HG03432 (cell line): ENCODE measurements around the gene LTF.
"Not testable (repeated sequence)": the region's sequence is repeated elsewhere in the genome, so short reads cannot be mapped to it uniquely, and the experiment has no call there.

Experiments used
- ATAC-seq: cut with Tn5 transposase; IDR thresholded peaks from one replicate; pipeline ENCODE4 v1.9.1; 2021; ENCODE audit warnings: mild to moderate bottlenecking, moderate library complexity; ENCODE audit not compliant: unreplicated experiment

Gene LTF

DNA sequence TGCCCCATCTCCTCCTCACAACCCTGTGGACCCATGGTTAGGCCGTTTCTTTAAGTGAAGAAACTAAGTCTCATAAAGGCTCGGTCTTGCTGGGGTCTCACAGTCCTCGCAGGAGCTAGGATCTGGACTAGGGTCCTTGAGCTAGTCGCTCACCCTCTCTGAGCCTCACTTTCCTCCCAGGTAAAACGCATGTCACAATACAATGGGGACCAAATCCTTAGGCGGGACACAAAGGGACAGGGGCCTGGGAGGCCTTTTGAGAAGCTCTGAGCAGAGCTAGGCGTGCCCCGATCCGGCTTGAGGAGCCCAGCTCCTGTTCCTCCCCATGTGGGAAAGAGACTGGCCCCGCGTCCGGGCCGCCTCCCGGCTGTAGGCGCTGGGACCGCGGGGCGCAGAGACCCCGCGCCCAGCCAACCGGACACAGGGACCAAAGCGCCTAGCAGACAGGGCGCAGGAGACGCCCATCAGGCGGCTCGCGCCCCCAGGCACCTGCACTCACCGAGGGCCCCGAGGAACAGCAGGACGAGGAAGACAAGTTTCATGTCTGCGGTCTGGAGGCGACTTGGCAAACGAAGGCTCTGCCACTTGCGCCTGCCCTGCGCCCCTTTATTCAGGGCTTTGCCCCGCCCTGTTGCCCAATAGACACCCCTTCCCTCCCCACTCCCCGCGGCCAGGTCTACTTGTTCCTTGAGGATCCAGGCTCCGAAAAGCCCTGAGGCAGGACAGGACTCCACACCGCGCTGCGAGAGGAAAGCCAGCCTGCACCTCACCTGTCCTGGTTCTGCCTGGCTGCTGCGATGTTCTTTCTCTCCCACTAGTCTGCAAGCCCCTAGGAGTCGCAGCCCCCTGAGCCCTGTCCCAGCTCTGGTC, at the start of gene LTF:
Gene LTF, minus strand, starts transcription at position 580 of the 870 bp plus-strand sequence. Its CDS starts 38 bp downstream, at position 542.
- no peak for ATAC-seq

DNA sequence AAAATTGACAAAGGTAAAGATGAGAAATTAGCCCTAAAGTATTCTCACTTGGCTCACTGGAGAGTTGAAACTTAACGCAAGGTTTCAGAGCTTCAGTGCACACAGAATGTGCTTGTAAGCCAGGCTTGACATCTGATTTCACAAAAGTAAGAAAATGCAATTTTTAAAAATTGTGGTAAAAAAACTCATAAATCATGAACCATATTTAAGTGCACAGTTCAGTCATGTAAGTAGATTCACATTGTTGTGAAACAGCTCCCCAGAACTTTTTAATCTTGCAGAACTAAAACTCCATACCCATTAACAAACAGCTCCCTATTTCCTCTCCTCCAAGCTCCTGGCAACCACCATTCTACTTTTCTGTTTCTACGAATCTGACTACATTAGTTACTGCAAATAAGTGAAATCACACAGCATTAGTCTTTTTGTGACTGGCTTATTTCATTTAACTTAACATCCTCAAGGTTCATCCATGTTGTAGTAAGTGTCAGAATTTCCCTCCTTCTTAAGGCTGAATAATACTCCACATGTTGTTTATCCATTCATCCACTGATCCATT, 47.6 kb upstream of the LTF start:
- no peak for ATAC-seq

DNA sequence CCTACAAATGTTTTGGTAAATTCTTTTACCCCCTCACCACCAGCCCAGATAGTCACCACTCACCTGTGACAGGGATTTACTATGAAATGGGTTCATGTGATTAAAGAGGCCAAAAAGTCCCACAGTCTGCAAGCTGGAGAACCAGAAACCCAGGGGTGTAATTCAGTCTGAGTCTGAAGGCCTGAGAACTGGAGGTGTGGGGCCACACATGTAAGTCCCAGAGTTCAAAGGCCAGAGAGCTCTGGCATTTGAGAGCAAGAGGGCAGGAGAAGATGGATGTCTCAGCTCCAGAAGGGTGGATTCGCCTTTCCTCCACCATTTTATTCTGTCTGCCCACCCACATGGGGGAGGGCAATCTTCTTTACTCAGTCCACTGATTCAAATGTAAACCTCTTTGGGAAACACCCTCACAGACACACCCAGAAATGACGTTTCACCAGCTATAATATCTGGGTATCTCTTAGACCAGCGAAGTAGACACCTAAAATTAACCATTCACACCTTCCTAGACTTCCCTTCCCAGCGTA, 45.0 kb upstream of the LTF start:
- no peak for ATAC-seq

DNA sequence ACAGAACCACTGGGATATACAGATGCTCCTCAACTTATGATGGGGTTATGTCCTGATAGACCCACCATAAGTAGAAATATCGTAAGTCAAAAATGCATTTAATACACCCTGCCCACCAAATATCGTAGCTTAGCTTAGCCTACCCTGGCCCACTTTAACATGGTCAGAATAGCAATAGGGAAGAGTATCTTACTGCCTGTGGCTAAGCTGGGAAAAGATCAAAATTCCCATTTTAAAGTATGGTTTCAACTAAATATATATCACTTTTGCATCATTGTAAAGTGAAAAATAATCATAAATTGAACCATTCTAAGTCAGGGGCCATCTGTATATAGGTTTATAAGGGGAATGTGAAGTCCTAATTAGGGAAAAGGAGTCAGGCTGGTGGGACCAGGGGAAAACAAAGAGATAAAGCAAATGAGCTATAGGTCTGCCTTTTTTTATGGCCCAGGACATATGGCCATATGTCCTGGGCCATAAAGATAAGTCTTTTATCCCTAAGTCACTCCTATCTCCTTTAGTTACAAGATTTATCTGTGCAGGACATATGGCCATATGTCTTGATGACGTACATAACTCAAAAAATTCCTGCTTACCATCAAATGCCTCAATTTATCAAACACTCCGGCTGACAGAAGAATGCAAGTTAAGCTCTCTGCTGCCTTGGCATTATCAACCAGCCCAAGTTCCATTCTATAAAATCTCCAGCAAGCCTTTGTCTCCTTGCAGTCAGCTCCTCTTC, 44.3 kb upstream of the LTF start:
- no peak for ATAC-seq

DNA sequence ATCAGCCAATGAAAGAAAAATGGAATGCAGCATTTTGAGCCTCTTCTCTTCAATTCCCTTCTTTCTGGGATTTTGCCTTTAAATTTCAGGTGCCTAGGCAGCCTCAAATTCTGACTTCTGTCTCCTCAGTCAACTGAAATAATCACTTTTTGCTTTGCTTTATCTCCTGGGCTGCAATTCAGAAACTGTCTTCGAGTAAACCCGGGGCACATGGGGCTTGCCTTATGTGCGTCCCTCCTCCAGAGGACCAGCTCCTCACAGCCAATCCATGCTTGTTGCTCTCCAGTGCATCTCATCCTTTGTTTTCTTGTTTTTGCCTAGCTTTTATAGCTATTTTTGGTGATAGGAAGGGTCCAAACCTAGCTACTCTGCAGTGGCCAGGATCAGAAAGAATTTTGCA, 41.8 kb upstream of the LTF start:
- ATAC-seq: no peak

DNA sequence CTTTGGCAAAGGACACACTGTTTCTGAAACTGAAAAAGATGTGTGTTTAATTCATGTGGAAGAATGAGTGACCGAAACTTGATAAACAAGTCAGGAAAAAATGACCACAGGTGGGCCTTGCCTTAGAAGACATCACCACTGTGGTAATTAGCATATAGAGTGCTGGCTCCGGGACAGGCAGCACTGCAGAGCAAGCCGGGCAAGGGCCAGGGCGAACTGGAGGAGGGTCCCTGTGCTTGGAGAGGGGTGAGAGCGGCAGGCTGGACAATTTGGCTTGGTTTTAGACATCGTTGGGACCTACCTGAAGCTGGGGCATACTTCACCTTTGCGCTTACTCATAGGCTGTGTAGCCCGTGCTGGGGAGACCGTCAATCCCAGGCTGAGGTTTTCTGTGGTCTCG, 41.2 kb upstream of the LTF start:
- ATAC-seq: no peak

DNA sequence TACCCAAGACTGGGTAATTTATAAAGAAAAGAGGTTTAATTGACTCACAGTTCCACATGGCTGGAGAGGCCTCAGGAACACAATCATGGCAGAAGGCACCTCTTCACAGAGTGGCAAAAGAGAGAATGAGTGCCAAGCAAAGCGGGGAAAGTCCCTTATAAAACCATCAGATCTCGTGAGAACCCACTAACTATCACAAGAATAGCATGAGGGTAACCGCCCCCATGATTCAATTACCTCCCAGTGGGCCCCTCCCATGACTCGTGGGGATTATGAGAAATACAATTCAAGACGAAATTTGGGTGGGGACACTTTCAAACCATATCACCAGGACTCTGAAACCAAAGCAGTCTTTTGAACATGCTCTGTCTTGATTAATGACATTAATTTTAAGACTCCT, 40.1 kb upstream of the LTF start:
- ATAC-seq: no peak

DNA sequence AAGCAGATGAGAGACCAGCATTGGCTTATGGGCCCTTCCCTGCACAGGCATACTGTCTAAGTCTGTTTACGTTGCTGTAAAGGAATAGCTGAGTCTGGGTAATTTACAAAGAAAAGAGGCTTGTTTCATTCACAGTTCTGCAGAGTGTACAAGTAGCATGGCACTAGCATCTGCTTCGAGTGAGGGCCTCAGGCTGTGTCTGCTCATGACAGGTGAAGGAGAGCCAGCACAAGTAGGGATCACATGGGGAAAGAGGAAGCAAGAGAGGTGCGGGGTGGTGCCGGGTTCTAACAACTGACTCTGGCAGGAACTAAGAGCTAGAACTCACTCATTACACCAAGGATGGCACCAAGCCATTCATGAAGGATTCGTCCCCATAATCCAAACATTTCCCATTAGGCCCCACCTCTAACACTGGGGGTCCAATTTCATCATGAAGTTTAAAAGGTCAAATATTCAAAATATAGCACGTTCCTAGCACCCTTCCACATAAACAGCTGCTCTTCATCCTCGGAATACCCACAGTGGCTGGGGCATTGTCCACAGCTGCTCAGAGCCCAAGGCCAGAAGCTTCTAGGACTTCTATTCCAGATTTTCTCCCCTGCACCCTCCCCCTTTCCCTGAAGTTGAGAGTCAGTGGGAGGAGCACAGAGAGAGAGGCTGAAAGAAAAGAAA, 38.6 kb upstream of the LTF start:
- ATAC-seq: no peak

DNA sequence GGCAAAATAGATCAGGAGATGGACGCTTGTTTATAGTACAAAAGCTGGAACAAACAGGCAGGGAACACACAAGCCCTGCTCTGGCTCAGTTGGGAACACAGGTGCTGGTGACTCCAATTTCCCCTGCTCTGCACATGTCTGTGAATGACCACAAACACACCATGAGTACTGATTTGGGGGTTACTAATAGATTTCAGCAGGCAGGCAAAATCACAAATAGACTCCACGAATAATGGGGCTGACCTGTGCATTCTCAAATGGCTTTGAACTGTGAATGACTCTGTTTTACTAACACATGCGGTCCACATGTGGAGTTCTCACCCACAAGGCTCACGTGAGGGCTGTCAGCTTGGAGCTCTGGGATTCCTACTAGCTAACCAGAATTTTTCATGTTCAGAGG, 37.0 kb upstream of the LTF start:
- ATAC-seq: no peak

DNA sequence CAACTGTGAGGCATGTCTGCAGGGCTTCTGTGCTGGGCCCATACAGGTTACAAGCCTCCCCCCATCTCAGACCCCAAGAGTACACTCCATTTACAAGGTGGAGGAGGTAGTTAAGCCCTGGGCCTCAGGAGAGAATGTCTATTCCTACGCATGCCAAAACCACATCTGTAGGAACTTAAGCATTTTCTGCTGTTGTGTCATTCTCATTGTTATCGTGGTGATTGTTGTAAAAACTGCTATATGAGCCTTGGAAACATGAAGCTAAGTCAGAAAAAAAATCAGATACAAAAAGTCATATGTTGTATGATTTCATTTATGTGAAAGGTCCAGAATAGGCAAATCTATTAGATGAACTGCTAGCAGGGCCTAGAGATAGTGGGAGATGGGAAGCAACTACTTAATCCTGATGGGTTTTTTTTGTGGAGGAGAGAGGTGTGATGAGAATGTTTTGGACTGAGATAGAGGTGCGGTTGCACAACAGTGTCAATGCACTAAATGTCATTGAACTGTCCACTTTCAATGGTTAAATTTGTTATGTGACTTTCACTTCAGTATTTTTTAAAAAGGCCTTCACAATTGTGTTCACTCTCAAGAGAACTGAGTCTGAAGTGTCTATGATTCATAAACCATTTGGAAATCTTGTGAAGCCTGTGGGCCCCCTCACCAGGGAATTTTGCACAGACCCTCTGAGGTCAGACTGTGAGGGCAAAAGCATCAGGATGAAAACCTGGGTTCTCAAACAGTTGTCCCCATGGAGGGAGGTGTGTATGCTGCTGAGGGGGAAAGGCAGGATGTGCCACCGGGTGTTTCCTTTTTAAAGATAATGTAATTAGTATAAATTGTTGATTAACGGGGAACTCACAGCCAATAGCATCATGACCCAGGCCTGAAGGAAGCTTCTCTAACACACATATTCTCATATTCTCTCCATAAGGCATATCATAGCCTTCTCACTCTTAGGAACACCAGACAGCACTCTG, 36.2 kb upstream of the LTF start:
- no peak for ATAC-seq

DNA sequence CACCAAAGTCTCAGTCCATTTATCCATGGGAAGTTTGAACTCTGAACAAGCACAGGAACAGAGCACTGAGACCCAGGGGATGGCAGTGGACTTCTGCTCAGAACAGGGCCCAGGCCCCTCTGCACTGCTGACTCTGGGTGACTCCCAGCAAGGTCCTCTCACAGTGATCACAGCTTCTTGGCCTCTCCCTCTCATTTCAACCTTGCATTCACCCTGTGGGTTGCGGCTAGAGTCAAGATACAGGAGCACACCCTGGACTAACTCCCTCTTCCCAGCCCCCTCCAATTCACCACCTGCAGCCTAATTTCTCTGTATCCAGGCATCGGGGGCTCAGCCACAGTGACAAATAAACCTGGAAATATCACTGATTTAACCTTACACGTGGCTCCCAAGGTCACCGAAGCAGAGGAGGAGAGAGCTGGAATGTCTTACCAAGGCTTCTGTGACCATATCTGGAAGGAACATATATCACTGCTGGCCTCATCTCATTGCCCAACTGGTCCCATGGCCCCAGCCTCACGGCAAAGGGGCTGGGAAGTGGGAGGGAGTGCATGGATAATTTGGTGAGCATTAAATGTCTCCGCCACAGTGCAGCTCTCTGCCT, 34.3 kb upstream of the LTF start:
- no peak for ATAC-seq

DNA sequence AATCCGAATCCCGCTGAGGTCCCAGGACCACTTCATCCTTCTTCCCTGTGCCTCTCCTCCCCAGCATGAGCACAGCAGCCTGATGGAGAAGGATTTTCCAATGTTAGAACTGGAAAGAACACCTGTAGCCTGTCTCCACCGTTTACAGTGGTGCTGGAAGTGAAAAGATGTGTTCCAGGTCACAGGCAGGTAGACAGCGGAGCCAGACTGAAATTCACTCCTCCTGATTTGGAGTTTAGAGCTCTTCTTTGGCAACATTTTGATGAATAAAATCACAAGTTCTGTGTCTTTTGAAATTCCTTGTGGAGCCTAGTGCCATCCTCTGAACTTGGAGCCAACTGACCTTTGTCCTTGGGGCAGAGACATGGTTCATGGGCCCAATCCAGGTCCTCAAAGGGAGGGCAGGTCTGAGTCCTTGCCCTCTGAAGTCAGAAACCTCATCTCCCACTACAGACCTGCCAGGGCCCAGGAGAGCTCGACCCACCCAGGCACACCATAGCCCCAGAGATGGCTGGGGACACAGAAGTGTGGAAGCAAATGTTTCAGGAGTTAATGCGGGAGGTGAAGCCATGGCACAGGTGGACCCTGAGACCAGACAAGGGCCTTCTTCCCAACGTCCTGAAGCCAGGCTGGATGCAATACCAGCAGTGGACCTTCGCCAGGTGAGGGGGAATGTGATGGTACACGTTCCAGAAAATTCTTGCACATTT, 33.0 kb upstream of the LTF start, which contains the start of gene RTP3:
Gene RTP3, plus strand, starts transcription at position 421 of the 710 bp plus-strand sequence. Its CDS starts 87 bp downstream, at position 508.
- no peak for ATAC-seq

DNA sequence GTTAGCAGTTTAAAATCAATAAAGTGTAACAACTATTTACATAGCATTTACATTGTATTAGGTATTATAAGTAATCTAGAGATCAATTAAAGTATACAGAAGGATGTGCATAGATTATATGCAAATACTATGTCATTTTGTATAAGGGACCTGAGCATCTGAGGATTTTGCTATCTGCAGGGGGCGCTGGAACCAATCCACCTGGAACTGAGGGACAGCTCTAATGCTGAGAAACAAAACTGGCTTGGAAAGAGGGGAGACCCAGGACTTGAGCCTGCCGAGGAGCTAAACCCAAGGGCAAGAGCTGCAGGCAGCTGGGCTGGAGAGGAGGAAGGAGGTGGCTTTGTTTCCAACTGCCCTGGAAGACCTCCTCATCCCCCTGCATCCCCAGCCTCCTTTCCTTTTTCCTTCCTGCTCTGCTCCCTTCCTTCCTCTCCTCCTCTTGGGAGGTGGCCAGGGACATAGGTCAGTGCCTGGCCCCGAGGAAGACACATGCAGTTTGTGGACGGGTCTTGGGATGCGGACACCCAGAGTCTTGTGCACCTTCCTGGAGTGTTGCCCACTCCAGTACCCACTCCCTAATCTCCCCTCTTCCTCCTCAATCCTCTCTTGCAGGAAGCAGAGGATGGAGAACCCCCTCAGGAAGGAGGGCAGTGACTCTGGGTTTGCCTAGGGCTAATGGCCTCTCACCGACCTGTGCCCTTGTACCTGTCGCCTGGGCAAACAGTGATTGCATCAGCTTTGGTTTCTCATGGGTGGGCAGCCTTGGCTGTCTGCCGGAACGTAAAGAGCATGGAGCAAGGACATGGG, 32.2 kb upstream of the LTF start:
- no peak for ATAC-seq

DNA sequence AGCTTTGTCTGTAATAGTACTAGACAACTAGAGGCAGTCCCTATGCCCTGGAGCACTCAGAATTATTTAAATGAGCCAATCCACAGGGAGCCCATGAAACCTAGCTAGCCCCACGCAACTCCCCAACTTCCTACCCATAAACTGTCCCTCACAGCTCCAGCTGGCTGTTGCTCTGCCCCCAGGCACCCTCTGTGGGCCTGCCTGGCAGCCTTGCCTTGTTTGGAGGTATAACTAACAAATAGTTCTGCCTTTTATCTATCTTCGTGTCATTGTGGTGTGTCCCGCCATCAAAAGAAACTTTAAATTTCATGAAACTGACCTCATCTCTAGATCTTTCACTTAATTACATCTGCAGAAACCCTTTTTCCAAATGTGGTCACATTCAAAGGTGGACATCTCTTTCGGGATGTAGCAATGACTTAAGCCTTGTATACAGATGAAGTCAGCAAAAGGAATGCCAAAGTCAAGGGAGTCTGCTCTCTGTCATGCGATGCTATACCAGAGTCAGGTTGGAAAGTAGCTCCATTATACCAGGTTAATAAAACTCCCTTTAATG, 31.3 kb upstream of the LTF start:
- ATAC-seq: no peak

DNA sequence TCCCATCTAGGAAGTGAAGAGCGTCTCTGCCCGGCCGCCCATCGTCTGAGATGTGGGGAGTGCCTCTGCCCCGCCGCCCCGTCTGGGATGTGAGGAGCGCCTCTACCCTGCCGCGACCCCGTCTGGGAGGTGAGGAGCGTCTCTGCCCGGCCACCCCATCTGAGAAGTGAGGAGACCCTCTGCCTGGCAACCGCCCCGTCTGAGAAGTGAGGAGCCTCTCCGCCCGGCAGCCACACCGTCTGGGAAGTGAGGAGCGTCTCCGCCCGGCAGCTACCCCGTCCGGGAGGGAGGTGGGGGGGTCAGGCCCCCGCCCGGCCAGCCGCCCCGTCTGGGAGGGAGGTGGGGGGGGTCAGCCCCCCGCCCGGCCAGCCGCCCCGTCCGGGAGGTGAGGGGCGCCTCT, 29.8 kb upstream of the LTF start:
- ATAC-seq: not testable (repeated sequence)

DNA sequence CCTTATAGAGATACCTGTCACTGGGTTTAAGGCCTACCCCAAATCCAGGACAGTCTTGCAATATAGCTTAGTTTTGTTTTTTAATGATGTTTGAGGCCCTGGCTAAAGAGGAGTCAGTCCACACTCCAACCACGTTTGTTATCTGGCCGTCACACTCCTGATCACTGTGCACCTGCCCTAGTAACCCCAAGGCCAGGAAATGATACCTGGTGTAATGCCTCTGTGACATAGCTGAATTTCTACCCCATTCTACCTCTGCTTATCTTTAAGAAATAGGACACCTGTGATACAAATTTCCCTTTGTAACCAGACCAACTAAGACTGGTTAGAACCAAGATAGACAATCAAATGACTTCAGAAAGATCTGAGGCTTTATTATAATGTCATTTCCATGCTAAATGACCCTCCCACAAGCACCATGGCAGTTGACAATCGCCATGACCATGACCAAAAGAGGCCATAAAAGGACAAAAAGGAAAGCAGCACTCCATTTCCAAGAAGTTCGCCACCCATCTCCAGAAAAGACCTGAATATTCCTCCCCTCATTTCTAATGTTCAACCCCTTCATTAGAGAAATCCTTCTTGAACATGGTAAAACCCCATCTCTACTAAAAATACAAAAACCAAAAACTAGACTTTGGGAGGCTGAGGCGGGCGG, 28.3 kb upstream of the LTF start:
- ATAC-seq: no peak
